Measurements from ENCODE around the gene CFAP46. TPM values are rescaled to one million over a fixed set of nuclear protein-coding genes. Genes with fewer than 3 reads are reported as not detected.

CFAP46 gene
- polyA plus RNA-seq, 12 donors, result 0.25 to 1.2 (median 0.50) TPM; not detected in 2

GRCh38 chr10:132790934-132791829, 151.2 kb downstream of the CFAP46 start:
- DNase-seq, result no peak

GRCh38 chr10:132790470-132790869, 151.9 kb downstream of the CFAP46 start:
- no peak for DNase-seq

GRCh38 chr10:132789659-132790148, 152.7 kb downstream of the CFAP46 start:
- DNase-seq, result no peak

- DNase-seq, result no peak
These were observed 153.5 kb downstream of the CFAP46 start for GRCh38 chr10:132788831-132789219.

GRCh38 chr10:132788180-132788830, 154.1 kb downstream of the CFAP46 start:
- DNase-seq, result no peak

- DNase-seq, result no peak
These were observed 154.7 kb downstream of the CFAP46 start for GRCh38 chr10:132787495-132788179.

- no peak for DNase-seq
These were observed 155.4 kb downstream of the CFAP46 start for GRCh38 chr10:132786884-132787494.

- no peak for DNase-seq
These were observed 155.9 kb downstream of the CFAP46 start for GRCh38 chr10:132786476-132786883.

GRCh38 chr10:132785723-132786475, 156.5 kb downstream of the CFAP46 start, which contains the start of gene NKX6-2:
NKX6-2 (minus strand) TSS chr10:132786147; CDS start chr10:132785948, 199 bp downstream.
- DNase-seq, result no peak

- no peak for DNase-seq
These were observed 157.3 kb downstream of the CFAP46 start for GRCh38 chr10:132784866-132785722.

GRCh38 chr10:132783940-132784865, 158.2 kb downstream of the CFAP46 start:
- DNase-seq, result no peak

GRCh38 chr10:132783165-132783939, 159.0 kb downstream of the CFAP46 start:
- DNase-seq, result no peak

- no peak for DNase-seq
These were observed 160.8 kb downstream of the CFAP46 start for GRCh38 chr10:132781556-132781955.

- DNase-seq, result no peak
These were observed 162.0 kb downstream of the CFAP46 start for GRCh38 chr10:132780356-132780755.

- DNase-seq, result no peak
These were observed 162.6 kb downstream of the CFAP46 start for GRCh38 chr10:132779549-132780294.

GRCh38 chr10:132777441-132777840, 164.9 kb downstream of the CFAP46 start:
- DNase-seq, result no peak

- DNase-seq, result no peak
These were observed 165.5 kb downstream of the CFAP46 start for GRCh38 chr10:132776821-132777220.
